Peyer's patch (tissue), 4 donors: ENCODE results near the gene FUT1.

ENCODE experiments used
- CTCF ChIP-seq, 6 experiments: fragments of 450-650 bp in 4 of 6; fragments of 200-600 bp in 2 of 6; sonication (generic) in 1 of 6; IDR thresholded peaks; one replicate each; pipeline ENCODE4 v1.5.1; 2017 to 2019; ENCODE audit warnings: antibody characterized with exemption in 6 of 6, mild to moderate bottlenecking in 3 of 6, moderate library complexity in 1 of 6
- POLR2A ChIP-seq, 2 donors: fragments of 450-650 bp; IDR thresholded peaks; one replicate each; pipeline ENCODE4 v1.5.1; 2017; ENCODE audit warnings: antibody characterized with exemption in 2 of 2, mild to moderate bottlenecking in 2 of 2, moderate library complexity in 2 of 2

GRCh38 chr19:48780631-48781391 lies 28.4 kb upstream of the FUT1 start:
- no peak for TF ChIP-seq CTCF (IDR thresholded peaks at IDR 0.05)
- TF ChIP-seq POLR2A (IDR thresholded peaks at IDR 0.05), result no peak
